Measurements from ENCODE around the gene KLF9. TPM values are rescaled to one million over a fixed set of nuclear protein-coding genes. Genes with fewer than 3 reads are reported as not detected.

KLF9 gene
- polyA plus RNA-seq, 1 of the 3 experiments (the other 2 are of a cell fraction), result 5.8 TPM

DNA sequence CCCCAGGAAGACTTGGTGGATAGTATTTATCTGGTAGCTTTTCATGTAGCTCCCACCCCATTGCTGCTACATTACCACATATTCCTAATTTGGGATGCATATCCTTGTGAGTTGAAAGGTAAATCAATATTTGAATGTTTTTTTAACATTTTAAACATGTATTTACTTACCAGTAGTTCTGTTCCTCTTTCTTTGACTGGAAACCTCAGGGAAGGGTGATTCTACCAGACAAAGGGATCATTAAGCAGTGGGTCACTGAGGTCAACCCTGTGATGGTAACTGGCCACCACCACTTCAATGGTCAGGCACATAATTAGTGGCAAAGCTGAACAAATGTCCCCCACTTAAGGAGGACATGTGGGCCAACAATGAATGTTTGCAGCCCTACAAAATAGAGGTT lies 27.2 kb upstream of the KLF9 start:
- no peaks in the 10 kb centered on the region for H3K79me2 ChIP-seq (ENCODE audit: insufficient read depth)
- H4K20me1 ChIP-seq (ENCODE audit: insufficient read depth), result no peaks in the 10 kb centered on the region
- H3K9me3 ChIP-seq, result no peaks in the 10 kb centered on the region
- no peaks in the 10 kb centered on the region for H3K27me3 ChIP-seq (ENCODE audit: insufficient read depth)
- CTCF ChIA-PET, result no interaction called here
- peaks cover 0 to 16% of the 10 kb centered on the region in 2 experiments; a peak in 2 of 4 replicates for H3K4me1 ChIP-seq (ENCODE audit: control insufficient read depth in 1 of 2, insufficient read depth in 2 of 2, low read depth in 1 of 2, low read length in 1 of 2)
- H3K4me2 ChIP-seq, result no peak overlapping the region
- no peak overlapping the region for H3K9ac ChIP-seq
- no peak overlapping the region for H2AFZ ChIP-seq (ENCODE audit: low read depth)
- H3K36me3 ChIP-seq (replicated peaks in 1 of 2; ENCODE audit: control insufficient read depth in 1 of 2, insufficient read depth in 2 of 2, low read length in 1 of 2), result no peaks in the 10 kb centered on the region
- no peak for TF ChIP-seq JUND (IDR thresholded peaks at IDR 0.05)
- TF ChIP-seq SIN3A (IDR thresholded peaks at IDR 0.05; ENCODE audit: borderline replicate concordance, low read depth, low read length), result no peak
- H3K4me3 ChIP-seq (ENCODE audit: low read depth in 2 of 2, low read length in 1 of 2), result no peak overlapping the region
- no peak for DNase-seq
- POLR2A ChIA-PET, result no interaction called here
- peaks cover 5% of the 10 kb centered on the region for H3F3A ChIP-seq (replicated peaks; ENCODE audit: insufficient read depth)
- no peaks in the 10 kb centered on the region for H3K9me2 ChIP-seq
- H3K27ac ChIP-seq (ENCODE audit: low read depth in 2 of 2, low read length in 1 of 2), result no peak overlapping the region

DNA sequence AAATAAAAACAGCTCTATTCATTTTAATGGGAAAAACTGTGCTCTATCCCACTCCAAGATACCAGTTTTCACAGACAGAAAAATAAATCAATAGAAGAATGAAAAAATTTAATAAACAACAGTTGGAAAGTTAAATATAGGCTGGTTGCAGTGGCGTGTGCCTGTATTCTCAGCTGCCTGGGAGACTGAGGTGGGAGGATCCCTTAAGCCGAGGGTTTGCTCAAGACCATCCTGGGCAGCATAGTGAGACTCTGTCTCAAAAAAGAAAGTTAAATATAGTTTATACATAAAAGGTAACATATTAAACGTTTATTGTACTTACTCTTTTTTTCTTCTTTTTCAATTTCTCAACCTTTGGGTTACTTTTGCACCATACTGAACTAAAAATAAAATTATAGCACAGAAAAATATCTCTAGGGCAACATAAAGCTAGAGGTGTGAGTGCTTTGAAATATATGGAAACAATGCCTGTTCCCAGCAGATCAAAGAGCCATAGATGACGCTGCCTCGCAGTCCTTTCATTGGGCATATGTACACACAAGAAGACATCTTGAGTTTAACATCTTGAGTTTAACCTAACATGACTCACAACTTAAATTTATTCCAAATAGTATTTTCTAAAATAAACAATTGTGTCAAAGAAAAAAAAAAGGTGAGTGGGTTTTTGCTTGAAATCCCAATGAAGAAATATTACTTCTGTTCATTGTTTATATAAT lies 25.7 kb upstream of the KLF9 start:
- H3K36me3 ChIP-seq (replicated peaks in 1 of 2; ENCODE audit: control insufficient read depth in 1 of 2, insufficient read depth in 2 of 2, low read length in 1 of 2), result no peaks in the 10 kb centered on the region
- no peak overlapping the region for H3K9ac ChIP-seq
- no peaks in the 10 kb centered on the region for H3K27me3 ChIP-seq (ENCODE audit: insufficient read depth)
- H2AFZ ChIP-seq (ENCODE audit: low read depth), result no peak overlapping the region
- H3K9me2 ChIP-seq, result no peaks in the 10 kb centered on the region
- H3K4me2 ChIP-seq, result no peak overlapping the region
- H3K79me2 ChIP-seq (ENCODE audit: insufficient read depth), result no peaks in the 10 kb centered on the region
- H3K27ac ChIP-seq (ENCODE audit: low read depth in 2 of 2, low read length in 1 of 2), result peak overlapping the region in 1 of 2 experiments; percentile 22; a peak in 1 of 4 replicates
- POLR2A ChIA-PET, result no interaction called here
- TF ChIP-seq, protein P1, sequence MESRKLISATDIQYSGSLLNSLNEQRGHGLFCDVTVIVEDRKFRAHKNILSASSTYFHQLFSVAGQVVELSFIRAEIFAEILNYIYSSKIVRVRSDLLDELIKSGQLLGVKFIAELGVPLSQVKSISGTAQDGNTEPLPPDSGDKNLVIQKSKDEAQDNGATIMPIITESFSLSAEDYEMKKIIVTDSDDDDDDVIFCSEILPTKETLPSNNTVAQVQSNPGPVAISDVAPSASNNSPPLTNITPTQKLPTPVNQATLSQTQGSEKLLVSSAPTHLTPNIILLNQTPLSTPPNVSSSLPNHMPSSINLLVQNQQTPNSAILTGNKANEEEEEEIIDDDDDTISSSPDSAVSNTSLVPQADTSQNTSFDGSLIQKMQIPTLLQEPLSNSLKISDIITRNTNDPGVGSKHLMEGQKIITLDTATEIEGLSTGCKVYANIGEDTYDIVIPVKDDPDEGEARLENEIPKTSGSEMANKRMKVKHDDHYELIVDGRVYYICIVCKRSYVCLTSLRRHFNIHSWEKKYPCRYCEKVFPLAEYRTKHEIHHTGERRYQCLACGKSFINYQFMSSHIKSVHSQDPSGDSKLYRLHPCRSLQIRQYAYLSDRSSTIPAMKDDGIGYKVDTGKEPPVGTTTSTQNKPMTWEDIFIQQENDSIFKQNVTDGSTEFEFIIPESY (IDR thresholded peaks at IDR 0.05; ENCODE audit: borderline replicate concordance, low read depth), result no peak
- TF ChIP-seq RAD21 (IDR thresholded peaks at IDR 0.05; ENCODE audit: low read length) (no peak), FOSL2 (IDR thresholded peaks at IDR 0.05; ENCODE audit: borderline replicate concordance, low read depth) (no peak), GATA2 (CRISPR knock-in tag; IDR thresholded peaks at IDR 0.05) (no peak), RFX5 (IDR thresholded peaks at IDR 0.05; ENCODE audit: low read length) (no peak), FOXM1 (IDR thresholded peaks at IDR 0.05; ENCODE audit: low read depth) (no peak), MEF2A (IDR thresholded peaks at IDR 0.05; ENCODE audit: borderline replicate concordance, low read depth) (no peak), POLR2AphosphoS5 (IDR thresholded peaks at IDR 0.05; ENCODE audit: low read depth, low read length) (no peak), CHD2 (IDR thresholded peaks at IDR 0.05; ENCODE audit: low read length, partially characterized antibody) (no peak), TEAD4 (IDR thresholded peaks at IDR 0.05; ENCODE audit: borderline replicate concordance, insufficient read depth) (no peak), SIN3A (IDR thresholded peaks at IDR 0.05; ENCODE audit: borderline replicate concordance, low read depth, low read length) (no peak), RCOR1 (IDR thresholded peaks at IDR 0.05; ENCODE audit: low read length) (no peak)
- TF ChIP-seq, protein P2, sequence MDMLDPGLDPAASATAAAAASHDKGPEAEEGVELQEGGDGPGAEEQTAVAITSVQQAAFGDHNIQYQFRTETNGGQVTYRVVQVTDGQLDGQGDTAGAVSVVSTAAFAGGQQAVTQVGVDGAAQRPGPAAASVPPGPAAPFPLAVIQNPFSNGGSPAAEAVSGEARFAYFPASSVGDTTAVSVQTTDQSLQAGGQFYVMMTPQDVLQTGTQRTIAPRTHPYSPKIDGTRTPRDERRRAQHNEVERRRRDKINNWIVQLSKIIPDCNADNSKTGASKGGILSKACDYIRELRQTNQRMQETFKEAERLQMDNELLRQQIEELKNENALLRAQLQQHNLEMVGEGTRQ (IDR thresholded peaks at IDR 0.05; ENCODE audit: borderline replicate concordance, low read depth, low read length), result no peak
- TF ChIP-seq, protein P3, sequence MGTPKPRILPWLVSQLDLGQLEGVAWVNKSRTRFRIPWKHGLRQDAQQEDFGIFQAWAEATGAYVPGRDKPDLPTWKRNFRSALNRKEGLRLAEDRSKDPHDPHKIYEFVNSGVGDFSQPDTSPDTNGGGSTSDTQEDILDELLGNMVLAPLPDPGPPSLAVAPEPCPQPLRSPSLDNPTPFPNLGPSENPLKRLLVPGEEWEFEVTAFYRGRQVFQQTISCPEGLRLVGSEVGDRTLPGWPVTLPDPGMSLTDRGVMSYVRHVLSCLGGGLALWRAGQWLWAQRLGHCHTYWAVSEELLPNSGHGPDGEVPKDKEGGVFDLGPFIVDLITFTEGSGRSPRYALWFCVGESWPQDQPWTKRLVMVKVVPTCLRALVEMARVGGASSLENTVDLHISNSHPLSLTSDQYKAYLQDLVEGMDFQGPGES (IDR thresholded peaks at IDR 0.05; ENCODE audit: low read depth, low read length), result no peak
- TF ChIP-seq, protein P4, sequence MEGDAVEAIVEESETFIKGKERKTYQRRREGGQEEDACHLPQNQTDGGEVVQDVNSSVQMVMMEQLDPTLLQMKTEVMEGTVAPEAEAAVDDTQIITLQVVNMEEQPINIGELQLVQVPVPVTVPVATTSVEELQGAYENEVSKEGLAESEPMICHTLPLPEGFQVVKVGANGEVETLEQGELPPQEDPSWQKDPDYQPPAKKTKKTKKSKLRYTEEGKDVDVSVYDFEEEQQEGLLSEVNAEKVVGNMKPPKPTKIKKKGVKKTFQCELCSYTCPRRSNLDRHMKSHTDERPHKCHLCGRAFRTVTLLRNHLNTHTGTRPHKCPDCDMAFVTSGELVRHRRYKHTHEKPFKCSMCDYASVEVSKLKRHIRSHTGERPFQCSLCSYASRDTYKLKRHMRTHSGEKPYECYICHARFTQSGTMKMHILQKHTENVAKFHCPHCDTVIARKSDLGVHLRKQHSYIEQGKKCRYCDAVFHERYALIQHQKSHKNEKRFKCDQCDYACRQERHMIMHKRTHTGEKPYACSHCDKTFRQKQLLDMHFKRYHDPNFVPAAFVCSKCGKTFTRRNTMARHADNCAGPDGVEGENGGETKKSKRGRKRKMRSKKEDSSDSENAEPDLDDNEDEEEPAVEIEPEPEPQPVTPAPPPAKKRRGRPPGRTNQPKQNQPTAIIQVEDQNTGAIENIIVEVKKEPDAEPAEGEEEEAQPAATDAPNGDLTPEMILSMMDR (IDR thresholded peaks at IDR 0.05), result no peak
- TF ChIP-seq, protein P5, sequence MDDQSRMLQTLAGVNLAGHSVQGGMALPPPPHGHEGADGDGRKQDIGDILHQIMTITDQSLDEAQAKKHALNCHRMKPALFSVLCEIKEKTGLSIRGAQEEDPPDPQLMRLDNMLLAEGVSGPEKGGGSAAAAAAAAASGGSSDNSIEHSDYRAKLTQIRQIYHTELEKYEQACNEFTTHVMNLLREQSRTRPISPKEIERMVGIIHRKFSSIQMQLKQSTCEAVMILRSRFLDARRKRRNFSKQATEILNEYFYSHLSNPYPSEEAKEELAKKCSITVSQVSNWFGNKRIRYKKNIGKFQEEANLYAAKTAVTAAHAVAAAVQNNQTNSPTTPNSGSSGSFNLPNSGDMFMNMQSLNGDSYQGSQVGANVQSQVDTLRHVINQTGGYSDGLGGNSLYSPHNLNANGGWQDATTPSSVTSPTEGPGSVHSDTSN (IDR thresholded peaks at IDR 0.05), result no peak
- no peaks in the 10 kb centered on the region for H3K9me3 ChIP-seq
- peaks cover 13% of the 10 kb centered on the region for H3F3A ChIP-seq (replicated peaks; ENCODE audit: insufficient read depth)
- CTCF ChIA-PET, result no interaction called here
- no peaks in the 10 kb centered on the region for H4K20me1 ChIP-seq (ENCODE audit: insufficient read depth)
- no peak for DNase-seq
- no peak overlapping the region for H3K4me3 ChIP-seq (ENCODE audit: low read depth in 2 of 2, low read length in 1 of 2)
- 50% methylated on average over 5 of the region's 5 CpGs for WGBS (ENCODE audit: low lambda C conversion rate)
- peaks cover 0 to 25% of the 10 kb centered on the region in 2 experiments; a peak in 2 of 4 replicates for H3K4me1 ChIP-seq (ENCODE audit: control insufficient read depth in 1 of 2, insufficient read depth in 2 of 2, low read depth in 1 of 2, low read length in 1 of 2)
